WTC11 (cell line): ENCODE data around the gene ANKS3. TPM values are rescaled to one million over a fixed set of nuclear protein-coding genes. Genes with fewer than 3 reads are reported as not detected.
A peak's percentile ranks its signal among the peaks of the same experiment; 100 is the strongest.

Experiments used
- ATAC-seq: fragments of 200-7000 bp; cut with Tn5 transposase; 2 replicates; pipeline ENCODE4 v1.10.0; 2021; ENCODE audit warnings: mild to moderate bottlenecking, moderate library complexity
- CTCF ChIA-PET: fragments of 300-600 bp; sonication (Branson Sonifier 250); formaldehyde crosslinking; loops from one replicate; lab custom pipeline; 2021; ENCODE audit warnings: antibody characterized with exemption; lab: Charles Lee
- POLR2A ChIA-PET: fragments of 350-600 bp; sonication (Branson Sonifier 250); formaldehyde crosslinking; loops from one replicate; lab custom pipeline; 2021; ENCODE audit warnings: antibody characterized with exemption; lab: Charles Lee
- DNase-seq: peaks from one replicate; pipeline ENCODE4 v3.0.0; 2021; ENCODE audit warnings: low spot score
- H3K27ac Mint-ChIP-seq: 2 replicates; pipeline ENCODE4 v1.8.0; 2021; ENCODE audit warnings: mixed read lengths
- H3K27me3 Mint-ChIP-seq: 2 replicates; pipeline ENCODE4 v1.8.0; 2021; ENCODE audit warnings: low read depth, mild to moderate bottlenecking, moderate library complexity, mixed read lengths
- H3K36me3 Mint-ChIP-seq: 2 replicates; pipeline ENCODE4 v1.8.0; 2021; ENCODE audit warnings: mixed read lengths
- H3K4me1 Mint-ChIP-seq: 2 replicates; pipeline ENCODE4 v1.8.0; 2022; ENCODE audit warnings: mixed read lengths
- H3K4me3 Mint-ChIP-seq: 2 replicates; pipeline ENCODE4 v1.8.0; 2021; ENCODE audit warnings: mild to moderate bottlenecking, moderate library complexity, mixed read lengths
- H3K9me3 Mint-ChIP-seq: 2 replicates; pipeline ENCODE4 v1.8.0; 2021; ENCODE audit warnings: mixed read lengths
- ATF1 ChIP-seq: sonication (generic); formaldehyde crosslinking; IDR thresholded peaks from 2 replicates; pipeline ENCODE4 v1.8.1; 2023; ENCODE audit warnings: mild to moderate bottlenecking, moderate library complexity, missing genetic modification reagents
- CREB1 ChIP-seq: sonication (generic); formaldehyde crosslinking; IDR thresholded peaks from 2 replicates; pipeline ENCODE4 v1.8.0; 2023; ENCODE audit warnings: mild to moderate bottlenecking, missing genetic modification reagents
- FOXK1 ChIP-seq: sonication (generic); formaldehyde crosslinking; IDR thresholded peaks from 2 replicates; pipeline ENCODE4 v1.8.0; 2022; ENCODE audit warnings: mild to moderate bottlenecking, moderate library complexity, missing genetic modification reagents
- IRF2 ChIP-seq: sonication (generic); formaldehyde crosslinking; IDR thresholded peaks from 2 replicates; pipeline ENCODE4 v1.8.0; 2022; ENCODE audit warnings: low read depth, missing genetic modification reagents, borderline replicate concordance
- NFATC4 ChIP-seq: fragments of 250-450 bp; sonication (Bioruptor Pico); IDR thresholded peaks from 2 replicates; pipeline ENCODE4 v1.9.0; 2021; ENCODE audit warnings: mild to moderate bottlenecking
- NFYB ChIP-seq: sonication (generic); formaldehyde crosslinking; conservative IDR thresholded peaks from 2 replicates; pipeline ENCODE4 v1.8.0; 2022; ENCODE audit warnings: low read depth, missing genetic modification reagents
- SP1 ChIP-seq: sonication (generic); formaldehyde crosslinking; conservative IDR thresholded peaks from 2 replicates; pipeline ENCODE4 v1.8.1; 2022; ENCODE audit warnings: missing genetic modification reagents
- TCF7 ChIP-seq: sonication (generic); formaldehyde crosslinking; IDR thresholded peaks from 2 replicates; pipeline ENCODE4 v1.8.0; 2022; ENCODE audit warnings: mild to moderate bottlenecking, low read depth, missing genetic modification reagents, moderate library complexity
- ZNF416 ChIP-seq: fragments of 250-450 bp; sonication (Bioruptor Pico); IDR thresholded peaks from 2 replicates; pipeline ENCODE4 v1.9.0; 2021; ENCODE audit warnings: mild to moderate bottlenecking, inconsistent platforms
- total RNA-seq: library from RNA; stranded (reverse); gene quantifications from 3 replicates; pipeline ENCODE4 v1.2.3, GENCODE V29; 2021
- TF ChIP-seq, protein P1 (sequence below): sonication (generic); formaldehyde crosslinking; IDR thresholded peaks from 2 replicates; pipeline ENCODE4 v1.8.0; 2022; ENCODE audit warnings: mild to moderate bottlenecking, missing genetic modification reagents
- TF ChIP-seq, protein P2 (sequence below): sonication (generic); formaldehyde crosslinking; IDR thresholded peaks from 2 replicates; pipeline ENCODE4 v1.8.1; 2023; ENCODE audit warnings: mild to moderate bottlenecking, missing genetic modification reagents, moderate library complexity
- TF ChIP-seq, protein P3 (sequence below): fragments of 250-450 bp; sonication (Bioruptor Pico); IDR thresholded peaks from 2 replicates; pipeline ENCODE4 v2.1.2; 2022; ENCODE audit warnings: mild to moderate bottlenecking, moderate library complexity
- TF ChIP-seq, protein P4 (sequence below): fragments of 200-600 bp; IDR thresholded peaks from 2 replicates; pipeline ENCODE4 v1.8.0; 2022; ENCODE audit warnings: antibody characterized with exemption
- TF ChIP-seq, protein P5 (sequence below): fragments of 250-450 bp; sonication (Bioruptor Pico); IDR thresholded peaks from 2 replicates; pipeline ENCODE4 v1.9.0; 2021; ENCODE audit warnings: moderate library complexity, mild to moderate bottlenecking, inconsistent platforms, borderline replicate concordance

ANKS3 gene
- total RNA-seq, 1 experiment from 2014 or later, result 35.6 TPM

DNA sequence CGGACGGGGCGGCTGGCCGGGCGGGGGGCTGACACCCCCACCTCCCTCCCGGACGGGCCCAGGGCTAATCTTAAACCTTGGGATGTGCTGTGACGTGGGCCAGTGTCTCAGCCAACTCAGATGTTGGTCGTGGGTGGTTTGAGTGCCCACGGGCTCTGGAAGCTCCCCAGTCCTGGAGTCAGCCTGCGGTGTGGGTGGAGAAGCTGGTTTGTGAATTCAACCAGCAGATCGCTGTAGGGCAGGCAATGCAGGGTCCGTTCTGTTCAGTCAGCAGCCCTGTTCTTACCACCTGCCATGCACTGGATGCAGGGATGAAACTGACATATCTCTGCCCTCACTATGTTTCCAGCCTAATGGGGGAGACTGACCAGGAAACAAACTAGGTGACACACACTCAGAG, 40.9 kb upstream of the ANKS3 start:
- Mint-ChIP-seq H3K4me1 (no peaks in the 10 kb centered on the region), H3K36me3 (no peaks in the 10 kb centered on the region), H3K27me3 (no peaks in the 10 kb centered on the region), H3K4me3 (no peak overlapping the region), H3K27ac (no peak overlapping the region), H3K9me3 (no peaks in the 10 kb centered on the region)
- DNase-seq, result no peak
- no peak for ATAC-seq
- ChIA-PET POLR2A (no interaction called here), CTCF (interaction anchor here (1.2 kb wide), 1 partner anchor 13 kb away, joined by 3 read pairs; the partner anchor contains the start of gene SEPTIN12)
- TF ChIP-seq, protein P1, sequence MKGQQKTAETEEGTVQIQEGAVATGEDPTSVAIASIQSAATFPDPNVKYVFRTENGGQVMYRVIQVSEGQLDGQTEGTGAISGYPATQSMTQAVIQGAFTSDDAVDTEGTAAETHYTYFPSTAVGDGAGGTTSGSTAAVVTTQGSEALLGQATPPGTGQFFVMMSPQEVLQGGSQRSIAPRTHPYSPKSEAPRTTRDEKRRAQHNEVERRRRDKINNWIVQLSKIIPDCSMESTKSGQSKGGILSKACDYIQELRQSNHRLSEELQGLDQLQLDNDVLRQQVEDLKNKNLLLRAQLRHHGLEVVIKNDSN (CRISPR knock-in tag), result no peak
- TF ChIP-seq CREB1 (no peak), SP1 (CRISPR knock-in tag) (no peak), NFYB (CRISPR knock-in tag) (no peak), ATF1 (CRISPR knock-in tag) (no peak), NFATC4 (CRISPR knock-in tag) (no peak), ZNF416 (CRISPR knock-in tag) (no peak)
- TF ChIP-seq, protein P2, sequence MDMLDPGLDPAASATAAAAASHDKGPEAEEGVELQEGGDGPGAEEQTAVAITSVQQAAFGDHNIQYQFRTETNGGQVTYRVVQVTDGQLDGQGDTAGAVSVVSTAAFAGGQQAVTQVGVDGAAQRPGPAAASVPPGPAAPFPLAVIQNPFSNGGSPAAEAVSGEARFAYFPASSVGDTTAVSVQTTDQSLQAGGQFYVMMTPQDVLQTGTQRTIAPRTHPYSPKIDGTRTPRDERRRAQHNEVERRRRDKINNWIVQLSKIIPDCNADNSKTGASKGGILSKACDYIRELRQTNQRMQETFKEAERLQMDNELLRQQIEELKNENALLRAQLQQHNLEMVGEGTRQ (CRISPR knock-in tag), result no peak
- TF ChIP-seq, protein P3, sequence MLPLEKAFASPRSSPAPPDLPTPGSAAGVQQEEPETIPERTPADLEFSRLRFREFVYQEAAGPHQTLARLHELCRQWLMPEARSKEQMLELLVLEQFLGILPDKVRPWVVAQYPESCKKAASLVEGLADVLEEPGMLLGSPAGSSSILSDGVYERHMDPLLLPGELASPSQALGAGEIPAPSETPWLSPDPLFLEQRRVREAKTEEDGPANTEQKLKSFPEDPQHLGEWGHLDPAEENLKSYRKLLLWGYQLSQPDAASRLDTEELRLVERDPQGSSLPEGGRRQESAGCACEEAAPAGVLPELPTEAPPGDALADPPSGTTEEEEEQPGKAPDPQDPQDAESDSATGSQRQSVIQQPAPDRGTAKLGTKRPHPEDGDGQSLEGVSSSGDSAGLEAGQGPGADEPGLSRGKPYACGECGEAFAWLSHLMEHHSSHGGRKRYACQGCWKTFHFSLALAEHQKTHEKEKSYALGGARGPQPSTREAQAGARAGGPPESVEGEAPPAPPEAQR (CRISPR knock-in tag), result no peak
- TF ChIP-seq, protein P4, sequence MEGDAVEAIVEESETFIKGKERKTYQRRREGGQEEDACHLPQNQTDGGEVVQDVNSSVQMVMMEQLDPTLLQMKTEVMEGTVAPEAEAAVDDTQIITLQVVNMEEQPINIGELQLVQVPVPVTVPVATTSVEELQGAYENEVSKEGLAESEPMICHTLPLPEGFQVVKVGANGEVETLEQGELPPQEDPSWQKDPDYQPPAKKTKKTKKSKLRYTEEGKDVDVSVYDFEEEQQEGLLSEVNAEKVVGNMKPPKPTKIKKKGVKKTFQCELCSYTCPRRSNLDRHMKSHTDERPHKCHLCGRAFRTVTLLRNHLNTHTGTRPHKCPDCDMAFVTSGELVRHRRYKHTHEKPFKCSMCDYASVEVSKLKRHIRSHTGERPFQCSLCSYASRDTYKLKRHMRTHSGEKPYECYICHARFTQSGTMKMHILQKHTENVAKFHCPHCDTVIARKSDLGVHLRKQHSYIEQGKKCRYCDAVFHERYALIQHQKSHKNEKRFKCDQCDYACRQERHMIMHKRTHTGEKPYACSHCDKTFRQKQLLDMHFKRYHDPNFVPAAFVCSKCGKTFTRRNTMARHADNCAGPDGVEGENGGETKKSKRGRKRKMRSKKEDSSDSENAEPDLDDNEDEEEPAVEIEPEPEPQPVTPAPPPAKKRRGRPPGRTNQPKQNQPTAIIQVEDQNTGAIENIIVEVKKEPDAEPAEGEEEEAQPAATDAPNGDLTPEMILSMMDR, result no peak
- TF ChIP-seq, protein P5, sequence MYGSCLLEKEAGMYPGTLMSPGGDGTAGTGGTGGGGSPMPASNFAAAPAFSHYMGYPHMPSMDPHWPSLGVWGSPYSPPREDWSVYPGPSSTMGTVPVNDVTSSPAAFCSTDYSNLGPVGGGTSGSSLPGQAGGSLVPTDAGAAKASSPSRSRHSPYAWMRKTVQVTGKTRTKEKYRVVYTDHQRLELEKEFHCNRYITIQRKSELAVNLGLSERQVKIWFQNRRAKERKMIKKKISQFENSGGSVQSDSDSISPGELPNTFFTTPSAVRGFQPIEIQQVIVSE (CRISPR knock-in tag), result no peak

DNA sequence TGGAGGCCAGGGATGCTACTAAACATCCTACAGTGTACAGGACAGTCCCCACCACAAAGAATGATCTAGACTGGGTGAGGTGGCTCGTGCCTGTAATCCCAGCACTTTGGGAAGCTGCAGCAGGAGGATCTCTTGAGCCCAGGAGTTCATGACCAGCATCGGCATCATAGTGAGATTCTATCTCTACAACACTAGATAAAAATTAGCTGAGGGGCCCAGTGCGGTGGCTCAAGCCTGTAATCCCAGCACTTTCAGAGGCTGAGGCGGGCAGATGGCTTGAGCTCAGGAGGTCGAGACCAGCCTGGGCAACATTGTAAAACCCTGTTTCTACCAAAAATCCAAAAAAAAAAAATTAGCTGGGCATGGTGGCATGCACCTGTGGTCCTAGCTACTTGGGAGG, 38.3 kb upstream of the ANKS3 start:
- TF ChIP-seq, protein P5 (CRISPR knock-in tag), result no peak
- no peaks in the 10 kb centered on the region for H3K36me3 Mint-ChIP-seq
- no peak overlapping the region for H3K4me3 Mint-ChIP-seq
- no peak overlapping the region for H3K27ac Mint-ChIP-seq
- H3K4me1 Mint-ChIP-seq, result peaks cover 11% of the 10 kb centered on the region
- ChIA-PET CTCF (no interaction called here), POLR2A (interaction anchor here (0.7 kb wide), 1 partner anchor 95 kb away, joined by 4 read pairs; no protein-coding TSS in a partner anchor)
- H3K9me3 Mint-ChIP-seq, result no peaks in the 10 kb centered on the region
- DNase-seq (no peak), ATAC-seq (no peak)
- H3K27me3 Mint-ChIP-seq, result no peaks in the 10 kb centered on the region

DNA sequence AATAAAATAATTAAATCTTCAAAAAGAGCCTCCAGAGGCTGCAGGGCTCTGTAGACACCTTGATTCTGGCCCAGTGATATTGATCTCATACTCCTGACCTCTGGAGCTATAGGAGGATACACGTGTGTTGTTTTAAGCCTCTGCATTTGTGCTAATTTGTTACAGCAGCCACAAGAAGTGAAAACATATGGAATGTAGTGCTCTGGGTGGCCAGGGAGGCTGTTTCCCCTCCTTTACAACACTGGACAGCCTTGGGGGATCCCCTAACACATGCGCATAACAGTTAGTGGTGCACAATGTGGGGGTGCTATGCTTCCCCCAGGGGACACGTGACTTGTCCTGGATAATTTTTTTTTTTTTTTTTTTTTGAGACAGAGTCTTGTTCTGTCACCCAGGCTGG, 37.6 kb upstream of the ANKS3 start:
- H3K9me3 Mint-ChIP-seq, result no peaks in the 10 kb centered on the region
- H3K27ac Mint-ChIP-seq, result peak overlapping the region; percentile 70; the same call in 1 of the 2 replicates
- ChIA-PET CTCF (no interaction called here), POLR2A (interaction anchor here (0.7 kb wide), 1 partner anchor 94 kb away, joined by 4 read pairs; no protein-coding TSS in a partner anchor)
- peaks cover 11% of the 10 kb centered on the region for H3K4me1 Mint-ChIP-seq
- H3K27me3 Mint-ChIP-seq, result no peaks in the 10 kb centered on the region
- no peak overlapping the region for H3K4me3 Mint-ChIP-seq
- no peak for DNase-seq
- ATAC-seq, result no peak
- no peaks in the 10 kb centered on the region for H3K36me3 Mint-ChIP-seq
- no peak for TF ChIP-seq FOXK1 (CRISPR knock-in tag)

DNA sequence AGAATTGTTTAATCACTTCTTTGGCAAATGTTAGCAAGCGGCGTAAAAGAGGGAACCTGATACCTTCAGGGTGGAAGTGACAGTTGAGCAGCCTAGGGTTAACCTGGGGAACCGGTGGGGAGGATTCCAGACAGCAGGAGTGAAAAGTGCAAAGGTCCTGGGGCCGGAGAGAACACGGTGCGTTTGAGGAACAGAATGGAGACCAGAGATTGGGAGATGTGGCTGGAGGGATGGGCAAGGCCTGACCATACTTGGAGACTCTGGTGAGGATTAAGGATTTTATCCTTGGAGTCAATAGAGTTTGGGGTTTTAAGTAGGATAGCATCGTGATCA, 35.2 kb upstream of the ANKS3 start:
- Mint-ChIP-seq H3K9me3 (no peaks in the 10 kb centered on the region), H3K27me3 (no peaks in the 10 kb centered on the region), H3K36me3 (no peaks in the 10 kb centered on the region), H3K4me3 (peak overlapping the region; percentile 86), H3K4me1 (peaks cover 17% of the 10 kb centered on the region)
- no peak for ATAC-seq
- CTCF ChIA-PET, result interaction anchor here (0.9 to 1.5 kb wide), 6 partner anchors 9 to 87 kb away, joined by 3 to 7 read pairs (median 4); partner anchors contain the start of genes ANKS3 and DNAAF8
- TF ChIP-seq IRF2 (no peak), TCF7 (CRISPR knock-in tag) (no peak)
- TF ChIP-seq, all 79 proteins: peak for 0
- H3K27ac Mint-ChIP-seq, result peak overlapping the region; percentile 48
- POLR2A ChIA-PET, result interaction anchor here (1.4 to 3.1 kb wide), 2 partner anchors 33 to 35 kb away, joined by 7 to 16 read pairs; partner anchors contain the start of genes ANKS3, DNAAF8 and ROGDI
- no peak for DNase-seq
